SJCRH30 (cell line): ENCODE results near the gene ACSS3. TPM values are rescaled to one million over a fixed set of nuclear protein-coding genes. Genes with fewer than 3 reads are reported as not detected.
A peak's percentile ranks its signal among the peaks of the same experiment; 100 is the strongest.
"Not testable (repeated sequence)": the region's sequence is repeated elsewhere in the genome, so short reads cannot be mapped to it uniquely, and the experiment has no call there.

ENCODE experiments used
- DNase-seq, 2 experiments: peaks; one replicate each; pipeline ENCODE4 v3.0.0-alpha.2; 2015 to 2020
- H3K27ac ChIP-seq: fragments of 250-450 bp; sonication (Bioruptor Pico); 2 replicates; pipeline ENCODE4 v1.5.1; 2020; ENCODE audit warnings: mild to moderate bottlenecking, moderate library complexity
- H3K27me3 ChIP-seq: fragments of 250-450 bp; sonication (Bioruptor Pico); 2 replicates; pipeline ENCODE4 v1.5.1; 2020; ENCODE audit warnings: mild to moderate bottlenecking, moderate library complexity
- H3K36me3 ChIP-seq: fragments of 250-450 bp; sonication (Bioruptor Pico); 2 replicates; pipeline ENCODE4 v1.5.1; 2020; ENCODE audit warnings: mild to moderate bottlenecking, moderate library complexity
- H3K4me1 ChIP-seq: fragments of 250-450 bp; sonication (Bioruptor Pico); 2 replicates; pipeline ENCODE4 v1.5.1; 2020; ENCODE audit warnings: mild to moderate bottlenecking, moderate library complexity
- H3K4me3 ChIP-seq: fragments of 250-450 bp; sonication (Bioruptor Pico); 2 replicates; pipeline ENCODE4 v1.5.1; 2020; ENCODE audit warnings: mild to moderate bottlenecking, moderate library complexity
- H3K9me3 ChIP-seq: fragments of 250-450 bp; sonication (Bioruptor Pico); replicated peaks from 2 replicates; pipeline ENCODE4 v1.5.1; 2020; ENCODE audit warnings: mild to moderate bottlenecking, moderate library complexity
- total RNA-seq: library from RNA; depleted of rRNA; stranded (reverse); fragments of >200 nt; shearing (Covaris generic); gene quantifications from 2 replicates; pipeline ENCODE4 v1.2.3, GENCODE V29; 2014

The ACSS3 gene
- total RNA-seq, 1 experiment from 2014 or later, result 24.4 TPM

DNA sequence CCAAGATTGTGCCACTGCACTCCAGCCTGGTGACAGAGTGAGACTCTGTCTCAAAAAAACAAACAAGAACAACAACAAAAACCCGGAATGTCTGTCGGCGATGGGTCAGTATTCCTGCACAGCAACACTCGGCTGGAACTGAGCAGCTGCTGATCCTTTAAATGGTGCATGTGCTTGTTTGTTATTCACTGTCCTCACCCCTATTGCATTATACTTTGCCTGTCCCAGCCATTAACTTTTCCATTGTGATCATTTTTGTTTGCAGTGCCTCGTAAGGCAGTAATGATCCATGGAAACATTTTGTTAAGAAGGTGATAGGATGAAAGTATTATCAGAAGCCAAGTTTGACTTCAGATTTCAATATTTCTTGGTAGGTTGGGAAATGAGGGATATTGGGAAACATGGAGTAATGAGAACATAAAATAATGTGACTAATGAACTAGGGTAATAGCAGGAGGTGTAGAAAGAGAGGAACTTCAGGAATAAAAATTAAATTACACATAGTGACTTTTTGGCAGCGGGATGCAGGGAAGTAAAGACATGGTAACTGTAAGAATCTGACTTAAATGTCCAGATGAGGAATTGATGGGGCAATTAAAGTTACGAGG lies 6.1 kb downstream of the ACSS3 start:
- Histone ChIP-seq H3K4me3 (no peak overlapping the region), H3K27ac (no peak overlapping the region), H3K9me3 (no peaks in the 10 kb centered on the region), H3K36me3 (no peaks in the 10 kb centered on the region), H3K4me1 (peaks cover 2% of the 10 kb centered on the region; the same call in 1 of the 2 replicates), H3K27me3 (no peaks in the 10 kb centered on the region)
- no peak for DNase-seq

DNA sequence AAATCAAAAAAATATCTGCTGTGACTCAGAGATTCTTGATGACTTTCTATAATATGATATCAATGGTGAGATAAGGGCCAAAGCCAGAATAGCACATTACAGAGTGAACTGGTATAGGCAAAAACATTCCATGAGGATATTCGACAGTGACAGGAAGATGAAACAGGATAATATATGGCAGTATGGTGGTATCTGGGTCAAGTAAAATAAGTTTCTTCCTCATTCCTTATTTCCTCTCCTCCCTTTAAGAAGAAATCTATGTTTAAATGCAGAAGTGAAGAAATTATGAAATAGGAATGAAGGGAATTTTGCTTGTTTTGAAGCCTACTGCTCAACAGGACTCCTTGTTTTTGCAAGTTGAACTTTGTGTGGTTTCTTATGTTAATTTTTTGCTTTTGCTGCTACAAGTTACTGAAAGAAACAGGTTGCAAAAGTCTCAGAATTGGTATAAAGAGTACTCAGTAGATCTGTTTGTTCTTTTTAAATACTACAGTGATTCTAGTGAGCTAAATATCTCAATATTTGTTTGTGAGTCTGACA lies 7.0 kb downstream of the ACSS3 start:
- no peaks in the 10 kb centered on the region for H3K9me3 ChIP-seq
- no peaks in the 10 kb centered on the region for H3K27me3 ChIP-seq

DNA sequence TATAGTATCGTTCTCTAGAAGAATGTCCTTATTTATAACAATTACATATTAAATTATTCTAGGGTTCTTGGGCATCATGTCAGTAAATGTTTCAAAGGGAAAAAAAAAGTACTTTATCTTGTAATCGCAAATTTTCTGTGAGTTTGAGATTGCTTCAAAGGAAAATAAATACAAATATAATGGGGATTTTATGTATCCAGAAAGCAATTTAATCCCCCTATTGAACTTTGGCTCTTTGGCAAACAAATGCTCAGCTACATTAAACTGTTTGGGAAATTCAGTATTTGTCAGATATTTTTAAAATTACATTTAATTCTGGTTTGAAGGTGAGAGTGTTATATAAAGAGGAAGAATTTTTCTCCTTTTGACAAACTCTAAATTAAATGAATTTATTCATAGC lies 8.0 kb downstream of the ACSS3 start:
- H3K36me3 ChIP-seq, result no peaks in the 10 kb centered on the region

More for the DNA sequence above, 7.0 kb downstream of the ACSS3 start:
- H3K27ac ChIP-seq, result no peak overlapping the region
- H3K36me3 ChIP-seq, result no peaks in the 10 kb centered on the region
- H3K4me3 ChIP-seq, result no peak overlapping the region
- DNase-seq, result no peak
- no peaks in the 10 kb centered on the region; the same call in 1 of the 2 replicates for H3K4me1 ChIP-seq

DNA sequence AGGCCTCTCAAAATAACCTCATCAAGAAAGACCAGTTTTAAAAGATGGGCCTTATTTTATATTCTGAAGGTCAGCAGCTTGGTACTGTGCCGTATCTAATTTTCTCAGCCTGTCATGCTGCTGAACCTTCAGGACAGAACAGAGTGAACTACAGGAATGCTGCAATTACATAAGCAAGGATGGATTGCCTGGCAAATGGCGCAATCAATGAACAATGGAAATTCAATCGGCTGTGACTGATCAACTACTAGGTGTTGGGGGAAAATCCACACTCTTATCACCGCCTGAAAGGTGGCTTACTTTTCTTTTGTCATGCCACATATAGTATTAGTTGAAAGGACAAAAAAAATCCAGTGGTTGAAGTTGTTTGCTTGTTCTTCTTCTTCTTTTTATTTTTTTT lies 8.5 kb downstream of the ACSS3 start:
- Histone ChIP-seq H3K27me3 (no peaks in the 10 kb centered on the region), H3K27ac (no peak overlapping the region), H3K36me3 (no peaks in the 10 kb centered on the region), H3K4me1 (no peaks in the 10 kb centered on the region), H3K9me3 (no peaks in the 10 kb centered on the region), H3K4me3 (no peak overlapping the region)
- DNase-seq, result peak in 1 of 2 experiments; percentile 28

More for the DNA sequence above, 8.0 kb downstream of the ACSS3 start:
- DNase-seq, result no peak
- no peaks in the 10 kb centered on the region for H3K27me3 ChIP-seq
- no peaks in the 10 kb centered on the region for H3K9me3 ChIP-seq
- H3K27ac ChIP-seq, result no peak overlapping the region
- H3K4me3 ChIP-seq, result no peak overlapping the region
- no peaks in the 10 kb centered on the region for H3K4me1 ChIP-seq

DNA sequence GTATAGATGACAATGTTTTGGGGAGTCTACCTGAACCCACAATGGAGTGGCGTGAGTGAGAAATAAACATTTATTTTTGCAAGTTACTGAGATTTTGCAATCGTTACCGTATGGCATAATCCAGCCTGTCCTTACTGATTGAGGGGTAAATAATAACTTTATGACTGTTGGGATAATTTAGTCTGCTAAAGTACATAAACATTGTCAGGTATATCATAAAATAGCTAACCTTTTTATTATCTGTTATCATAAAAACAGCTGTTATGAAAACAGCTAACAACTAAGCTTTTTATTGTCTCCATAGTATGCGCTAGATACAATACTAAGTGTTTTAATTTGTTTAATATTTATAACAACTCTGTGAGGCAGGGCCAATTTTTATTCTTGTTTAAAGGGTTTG lies 10.3 kb downstream of the ACSS3 start:
- H3K4me3 ChIP-seq, result no peak overlapping the region
- DNase-seq, result no peak
- H3K9me3 ChIP-seq, result no peaks in the 10 kb centered on the region
- H3K4me1 ChIP-seq, result no peaks in the 10 kb centered on the region
- H3K27me3 ChIP-seq, result no peaks in the 10 kb centered on the region
- H3K27ac ChIP-seq, result no peak overlapping the region
- H3K36me3 ChIP-seq, result no peaks in the 10 kb centered on the region

DNA sequence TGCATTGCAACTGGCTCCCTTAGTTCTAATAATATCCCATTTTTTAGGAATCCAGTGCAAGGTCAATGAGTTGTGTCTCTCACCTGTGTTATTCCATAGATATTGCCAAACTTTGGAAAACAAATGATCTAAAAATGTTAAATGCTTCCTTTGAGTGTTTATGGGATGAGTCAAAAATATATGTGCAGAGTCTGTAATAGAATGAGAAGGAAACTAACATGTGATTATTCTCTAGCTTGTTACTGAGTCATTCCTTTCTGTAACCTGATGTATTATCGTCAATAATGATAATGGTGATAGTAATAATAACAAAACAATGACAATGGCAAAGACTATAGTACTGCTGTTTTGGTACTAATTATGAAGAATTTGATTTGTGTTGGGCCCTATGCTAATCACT lies 11.5 kb downstream of the ACSS3 start:
- Histone ChIP-seq H3K27me3 (no peaks in the 10 kb centered on the region), H3K4me3 (no peak overlapping the region), H3K4me1 (no peaks in the 10 kb centered on the region), H3K27ac (no peak overlapping the region), H3K36me3 (no peaks in the 10 kb centered on the region), H3K9me3 (no peaks in the 10 kb centered on the region)
- no peak for DNase-seq

DNA sequence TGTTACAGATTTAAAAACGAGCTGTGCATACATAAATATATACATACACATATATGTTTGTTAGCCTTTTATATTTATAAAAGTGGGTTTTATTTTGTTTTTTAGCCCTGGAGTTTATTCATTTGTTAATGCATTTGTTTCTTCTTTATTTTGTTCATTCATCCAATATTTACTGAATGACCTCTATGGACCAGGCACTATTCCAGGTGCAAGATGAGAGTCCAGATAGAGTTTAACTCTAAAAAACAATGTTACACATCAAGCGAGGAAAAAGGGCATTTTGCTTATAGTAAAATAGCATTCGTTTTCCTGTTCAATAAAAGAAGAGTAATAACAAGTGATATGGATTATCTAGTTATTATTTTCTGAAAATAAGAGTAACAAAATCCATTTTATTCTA lies 14.2 kb downstream of the ACSS3 start:
- DNase-seq, result no peak
- Histone ChIP-seq H3K36me3 (no peaks in the 10 kb centered on the region), H3K27me3 (no peaks in the 10 kb centered on the region), H3K27ac (no peak overlapping the region), H3K4me3 (no peak overlapping the region), H3K9me3 (no peaks in the 10 kb centered on the region), H3K4me1 (no peaks in the 10 kb centered on the region)

DNA sequence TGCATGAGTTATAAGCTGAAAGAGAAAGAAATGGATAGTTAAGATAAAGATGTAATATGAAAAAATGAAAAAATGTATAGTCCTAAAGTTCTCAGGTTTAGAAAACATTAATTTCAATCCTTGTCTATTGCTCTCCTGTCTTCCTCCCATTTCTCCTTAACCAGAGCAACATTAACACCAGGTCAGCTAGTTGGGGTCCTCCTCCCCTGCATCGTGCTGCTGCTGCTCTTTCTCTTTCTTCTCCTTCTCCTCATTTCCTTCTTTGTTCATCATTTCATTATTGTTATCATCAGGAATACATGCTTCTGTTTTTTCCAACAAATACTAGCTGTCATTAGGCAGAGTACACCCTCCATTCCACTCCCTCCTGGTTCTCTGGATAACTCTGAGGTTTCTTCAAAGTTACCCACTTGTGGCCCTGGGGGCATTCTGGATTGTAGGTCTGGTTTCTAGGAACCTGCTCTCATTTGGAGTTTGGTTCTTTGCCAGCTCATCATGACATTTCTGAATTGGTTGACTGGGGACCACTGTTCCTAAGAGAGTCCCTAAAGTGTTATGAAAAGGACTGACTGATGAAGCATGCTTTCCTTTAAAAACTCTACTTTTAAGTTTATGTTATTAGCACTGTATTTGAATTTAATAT lies 17.0 kb downstream of the ACSS3 start:
- H3K27ac ChIP-seq, result no peak overlapping the region
- H3K27me3 ChIP-seq, result no peaks in the 10 kb centered on the region
- no peaks in the 10 kb centered on the region for H3K36me3 ChIP-seq
- no peaks in the 10 kb centered on the region for H3K4me1 ChIP-seq
- H3K4me3 ChIP-seq, result no peak overlapping the region
- peak in 1 of 2 experiments; percentile 6 for DNase-seq
- no peaks in the 10 kb centered on the region for H3K9me3 ChIP-seq

DNA sequence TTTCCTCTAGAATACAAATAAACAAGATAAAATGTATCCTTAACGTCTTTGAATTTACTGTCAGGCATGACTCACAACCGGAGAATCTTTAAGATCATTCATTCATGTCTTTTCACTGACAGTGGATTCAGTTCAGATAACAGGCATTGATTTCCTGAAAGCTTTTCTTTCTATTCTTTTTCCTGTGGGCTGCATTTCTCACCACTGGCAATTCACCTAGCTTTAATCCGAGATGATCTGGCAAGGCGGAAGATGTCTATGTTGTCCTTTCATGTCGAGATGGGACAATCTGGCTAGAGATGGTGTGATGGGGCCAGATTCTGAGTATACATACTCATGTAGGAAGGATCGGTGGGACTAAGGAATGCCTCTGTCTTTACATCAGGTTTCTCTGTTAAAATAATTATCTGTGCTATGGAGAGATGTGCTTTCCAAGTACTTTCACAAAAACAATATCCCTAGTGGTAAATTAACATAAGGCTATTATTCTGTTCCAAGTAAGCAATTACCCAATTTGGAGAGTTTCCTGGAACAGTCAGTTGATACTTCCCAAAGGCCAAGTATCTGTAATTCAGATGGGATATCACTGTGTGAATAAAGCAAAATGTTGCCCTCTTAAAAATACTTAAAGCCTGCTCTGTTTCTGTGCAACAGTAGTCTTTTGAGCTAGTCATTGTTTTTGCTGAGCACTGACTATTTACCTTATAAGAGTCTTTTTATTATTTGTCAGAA lies 17.8 kb downstream of the ACSS3 start:
- H3K27me3 ChIP-seq, result no peaks in the 10 kb centered on the region
- no peak overlapping the region for H3K27ac ChIP-seq
- no peaks in the 10 kb centered on the region for H3K36me3 ChIP-seq
- H3K4me1 ChIP-seq, result no peaks in the 10 kb centered on the region
- H3K4me3 ChIP-seq, result no peak overlapping the region
- DNase-seq, result no peak
- no peaks in the 10 kb centered on the region for H3K9me3 ChIP-seq

DNA sequence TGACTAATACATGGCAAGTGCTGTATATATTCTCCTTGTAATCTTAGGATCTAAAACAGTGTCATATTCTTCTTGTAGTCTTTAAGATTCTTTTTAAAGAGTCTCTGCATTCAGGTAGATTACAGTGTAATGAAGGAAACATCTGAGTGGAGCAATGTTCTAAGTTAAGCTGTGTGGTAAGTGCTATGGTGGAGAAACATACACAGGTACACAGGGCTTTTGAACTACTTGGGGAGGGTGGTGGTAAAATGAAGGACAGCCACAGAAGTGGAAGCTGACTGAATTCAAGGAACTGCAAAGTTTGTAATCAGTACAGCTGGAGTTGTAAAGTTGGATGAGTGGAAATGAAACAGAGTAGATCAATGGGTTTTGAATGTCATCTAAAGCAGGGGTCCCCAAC lies 27.8 kb downstream of the ACSS3 start:
- no peaks in the 10 kb centered on the region for H3K27me3 ChIP-seq
- H3K9me3 ChIP-seq, result no peaks in the 10 kb centered on the region
- DNase-seq, result no peak

DNA sequence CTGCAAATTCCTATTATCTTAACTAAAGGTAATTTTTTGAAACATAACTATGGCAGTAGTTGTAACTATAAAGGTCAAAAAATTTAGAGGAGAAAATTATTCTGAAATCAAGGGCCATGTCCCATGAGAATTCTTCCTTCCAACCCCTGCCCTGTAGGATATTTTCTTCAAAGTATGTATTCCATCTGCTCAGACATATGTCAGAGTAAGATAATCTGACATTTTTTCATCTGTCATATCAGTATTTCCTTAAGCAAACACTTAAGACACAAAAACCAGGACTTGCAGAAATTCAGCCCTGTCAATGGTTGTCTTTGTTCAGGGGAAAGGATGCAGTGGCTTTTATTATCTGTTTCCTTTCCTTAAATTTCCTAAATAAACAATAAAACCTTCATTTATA lies 36.3 kb downstream of the ACSS3 start:
- H3K36me3 ChIP-seq, result peaks cover 14% of the 10 kb centered on the region
- H3K27ac ChIP-seq, result no peak overlapping the region
- no peaks in the 10 kb centered on the region for H3K4me1 ChIP-seq
- H3K27me3 ChIP-seq, result no peaks in the 10 kb centered on the region
- H3K9me3 ChIP-seq, result no peaks in the 10 kb centered on the region; the same call in 1 of the 2 replicates
- no peak for DNase-seq
- H3K4me3 ChIP-seq, result no peak overlapping the region

More for the DNA sequence above, 27.8 kb downstream of the ACSS3 start:
- H3K4me1 ChIP-seq, result no peaks in the 10 kb centered on the region
- H3K36me3 ChIP-seq, result 0 out of 2 replicates have a peak, but pooled peaks cover 3% of the 10 kb centered on the region
- no peak overlapping the region for H3K4me3 ChIP-seq
- H3K27ac ChIP-seq, result no peak overlapping the region

DNA sequence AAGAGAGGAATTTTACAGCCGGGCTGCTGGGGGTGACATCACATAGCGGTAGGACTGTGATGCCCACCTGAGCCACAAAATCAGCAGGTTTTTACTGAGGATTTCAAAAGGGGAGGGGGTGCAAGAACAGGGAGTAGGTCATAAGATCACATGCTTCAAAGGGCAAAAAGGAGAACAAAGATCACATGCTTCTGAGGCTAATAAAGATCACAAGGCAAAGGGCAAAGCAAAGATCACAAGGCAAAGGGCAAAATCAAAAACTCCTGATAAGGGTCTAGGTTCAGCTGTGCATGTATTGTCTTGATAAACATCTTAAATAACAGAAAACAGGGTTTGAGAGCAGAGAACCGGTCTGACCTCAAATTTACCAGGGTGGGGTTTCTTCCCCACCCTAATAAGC lies 41.2 kb downstream of the ACSS3 start:
- not testable (repeated sequence) for H3K36me3 ChIP-seq, H3K9me3 ChIP-seq, H3K4me3 ChIP-seq, H3K27me3 ChIP-seq, H3K27ac ChIP-seq, H3K4me1 ChIP-seq, DNase-seq

DNA sequence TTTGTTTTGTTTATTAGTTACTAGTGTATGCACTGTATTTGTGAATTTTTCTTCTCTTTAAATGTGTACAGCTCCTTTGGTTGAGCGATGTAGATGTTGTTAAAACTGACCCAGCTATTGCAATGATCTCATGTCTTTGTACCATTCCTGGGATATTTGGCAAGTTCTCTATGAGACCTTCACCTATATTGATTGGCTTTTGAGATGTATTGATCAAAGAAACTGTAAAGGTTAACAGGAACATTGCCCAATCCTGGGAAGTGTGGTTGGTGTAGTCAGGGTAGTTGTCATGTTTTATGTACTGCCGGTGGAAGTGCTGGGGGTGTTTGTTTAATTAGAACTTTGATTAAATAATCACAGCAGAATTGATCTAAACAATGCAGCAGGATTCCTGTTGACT lies 43.1 kb downstream of the ACSS3 start:
- no peaks in the 10 kb centered on the region for H3K27me3 ChIP-seq
- H3K9me3 ChIP-seq, result no peaks in the 10 kb centered on the region; the same call in 1 of the 2 replicates
- H3K4me1 ChIP-seq, result no peaks in the 10 kb centered on the region
- H3K4me3 ChIP-seq, result no peak overlapping the region
- DNase-seq, result no peak
- H3K36me3 ChIP-seq, result peaks cover 6% of the 10 kb centered on the region; the same call in 1 of the 2 replicates
- H3K27ac ChIP-seq, result no peak overlapping the region

DNA sequence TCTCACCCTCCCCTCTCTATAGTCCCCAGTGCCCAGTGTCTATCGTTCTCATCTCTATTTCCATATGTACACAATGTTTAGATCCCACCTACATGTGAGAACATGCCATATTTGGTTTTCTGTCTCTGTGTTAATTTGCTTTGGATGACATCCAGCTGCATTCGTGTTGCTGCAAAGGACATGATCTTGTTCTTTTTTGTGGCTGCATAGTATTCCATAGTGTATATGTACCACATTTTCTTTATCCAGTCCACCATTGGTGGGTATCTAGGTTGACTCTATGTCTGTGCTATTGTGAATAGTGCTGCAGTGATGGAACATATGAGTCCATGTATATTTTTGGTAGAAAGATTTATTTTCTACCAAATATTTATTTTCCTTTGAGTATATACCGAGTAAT lies 45.7 kb downstream of the ACSS3 start:
- Histone ChIP-seq H3K36me3 (peaks cover 2% of the 10 kb centered on the region; the same call in 1 of the 2 replicates), H3K27me3 (no peaks in the 10 kb centered on the region), H3K9me3 (no peaks in the 10 kb centered on the region; the same call in 1 of the 2 replicates), H3K27ac (no peak overlapping the region), H3K4me3 (no peak overlapping the region), H3K4me1 (peaks cover under 1% of the 10 kb centered on the region; the same call in 1 of the 2 replicates)
- DNase-seq, result no peak

DNA sequence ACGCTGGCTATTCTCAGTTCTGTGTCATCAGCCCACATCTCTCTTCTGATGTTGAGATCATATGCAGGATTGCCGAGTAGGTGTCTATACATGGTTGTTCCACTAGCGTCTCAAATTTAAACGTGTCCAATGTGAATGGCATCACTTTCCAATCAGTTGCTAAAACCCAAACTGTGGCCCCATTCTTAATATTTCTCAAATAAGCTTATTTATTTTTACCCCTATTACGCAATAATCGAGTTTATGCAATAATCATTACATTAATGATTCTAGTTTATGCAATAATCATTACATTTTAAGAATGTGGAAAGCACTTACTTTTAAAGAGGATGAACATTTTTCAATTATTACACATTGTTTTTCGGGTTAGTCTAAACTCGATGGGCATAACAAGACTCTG lies 47.8 kb downstream of the ACSS3 start:
- Histone ChIP-seq H3K4me3 (no peak overlapping the region), H3K9me3 (no peaks in the 10 kb centered on the region), H3K4me1 (peaks cover 5% of the 10 kb centered on the region), H3K36me3 (no peaks in the 10 kb centered on the region), H3K27ac (no peak overlapping the region), H3K27me3 (no peaks in the 10 kb centered on the region)
- DNase-seq, result no peak
